HEK293T (cell line): Measurements from ENCODE around the gene CFDP1.

ENCODE experiments used
- BHLHE40 ChIP-seq: fragments of 450-650 bp; IDR thresholded peaks from 2 replicates; pipeline ENCODE4 v1.6.1; 2016; ENCODE audit warnings: mild to moderate bottlenecking, moderate library complexity, borderline replicate concordance
- FOXM1 ChIP-seq: fragments of 450-650 bp; IDR thresholded peaks from 2 replicates; pipeline ENCODE4 v1.6.1; 2017; ENCODE audit warnings: mild to moderate bottlenecking, borderline replicate concordance
- HDGF ChIP-seq: fragments of 450-650 bp; IDR thresholded peaks from 2 replicates; pipeline ENCODE4 v1.6.1; 2017; ENCODE audit warnings: antibody characterized with exemption, borderline replicate concordance
- LEF1 ChIP-seq: fragments of 450-650 bp; IDR thresholded peaks from 2 replicates; pipeline ENCODE4 v1.6.1; 2017; ENCODE audit warnings: mild to moderate bottlenecking, borderline replicate concordance
- NFRKB ChIP-seq: fragments of 450-650 bp; IDR thresholded peaks from 2 replicates; pipeline ENCODE4 v1.6.1; 2016; ENCODE audit warnings: mild to moderate bottlenecking, moderate library complexity
- SP1 ChIP-seq: fragments of 450-650 bp; IDR thresholded peaks from 2 replicates; pipeline ENCODE4 v1.6.1; 2017
- SUZ12 ChIP-seq: fragments of 450-650 bp; IDR thresholded peaks from 2 replicates; pipeline ENCODE4 v1.6.1; 2016; ENCODE audit warnings: mild to moderate bottlenecking
- TARDBP ChIP-seq: fragments of 450-650 bp; IDR thresholded peaks from 2 replicates; pipeline ENCODE4 v1.6.1; 2016

- TF ChIP-seq SP1 (no peak), HDGF (no peak), BHLHE40 (no peak), FOXM1 (no peak), NFRKB (no peak), TARDBP (no peak), LEF1 (no peak), SUZ12 (no peak)
These were observed 61.0 kb downstream of the CFDP1 start for GRCh38 chr16:75372236-75372856.
